ENCODE data around the gene IMMP2L.

IMMP2L gene

DNA sequence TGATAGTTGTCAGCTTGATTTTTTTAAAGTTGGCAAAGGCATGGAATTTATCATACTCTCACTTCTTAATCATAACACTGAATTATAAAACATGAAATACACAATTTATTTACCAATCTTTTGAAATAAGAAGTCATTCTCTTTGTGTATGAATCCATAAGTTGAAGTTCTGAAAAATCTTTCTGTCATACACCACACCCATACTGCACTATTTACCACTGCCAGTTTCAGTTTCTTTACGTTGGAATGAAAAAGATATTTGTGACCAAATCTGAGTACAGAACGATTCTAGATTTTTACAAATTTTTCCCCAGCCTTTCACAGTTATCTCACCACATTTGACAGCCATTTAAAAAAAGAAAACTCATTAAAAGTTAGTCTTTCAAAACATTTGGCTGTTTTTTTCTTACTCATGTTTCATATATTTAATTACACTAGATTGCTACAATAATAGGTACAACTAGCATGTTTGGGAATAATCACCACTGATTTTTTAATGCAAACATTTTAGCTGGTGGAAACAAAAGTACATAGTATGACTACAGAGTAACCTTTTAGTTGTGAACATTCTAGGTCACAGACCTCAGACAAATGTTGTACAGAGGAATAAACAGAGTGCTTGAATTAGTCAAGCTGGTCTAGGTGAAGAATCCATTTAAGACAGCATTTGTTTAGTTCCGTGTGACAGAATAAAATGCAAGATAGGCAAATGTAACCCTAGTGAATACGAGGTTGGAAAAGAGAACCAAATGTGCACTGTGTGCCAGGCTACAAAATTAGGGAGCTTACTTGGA, 656.3 kb downstream of the IMMP2L start:
- TF ChIP-seq, protein P1, sequence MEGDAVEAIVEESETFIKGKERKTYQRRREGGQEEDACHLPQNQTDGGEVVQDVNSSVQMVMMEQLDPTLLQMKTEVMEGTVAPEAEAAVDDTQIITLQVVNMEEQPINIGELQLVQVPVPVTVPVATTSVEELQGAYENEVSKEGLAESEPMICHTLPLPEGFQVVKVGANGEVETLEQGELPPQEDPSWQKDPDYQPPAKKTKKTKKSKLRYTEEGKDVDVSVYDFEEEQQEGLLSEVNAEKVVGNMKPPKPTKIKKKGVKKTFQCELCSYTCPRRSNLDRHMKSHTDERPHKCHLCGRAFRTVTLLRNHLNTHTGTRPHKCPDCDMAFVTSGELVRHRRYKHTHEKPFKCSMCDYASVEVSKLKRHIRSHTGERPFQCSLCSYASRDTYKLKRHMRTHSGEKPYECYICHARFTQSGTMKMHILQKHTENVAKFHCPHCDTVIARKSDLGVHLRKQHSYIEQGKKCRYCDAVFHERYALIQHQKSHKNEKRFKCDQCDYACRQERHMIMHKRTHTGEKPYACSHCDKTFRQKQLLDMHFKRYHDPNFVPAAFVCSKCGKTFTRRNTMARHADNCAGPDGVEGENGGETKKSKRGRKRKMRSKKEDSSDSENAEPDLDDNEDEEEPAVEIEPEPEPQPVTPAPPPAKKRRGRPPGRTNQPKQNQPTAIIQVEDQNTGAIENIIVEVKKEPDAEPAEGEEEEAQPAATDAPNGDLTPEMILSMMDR (IDR thresholded peaks at IDR 0.05): no peak
- Mint-ChIP-seq H3K27ac (no peak overlapping the region), H3K4me3 (no peak overlapping the region), H3K27me3 (ENCODE audit: low read depth, poor library complexity) (no peaks in the 10 kb centered on the region), H3K4me1 (no peaks in the 10 kb centered on the region), H3K36me3 (ENCODE audit: low read depth) (no peaks in the 10 kb centered on the region), H3K9me3 (no peaks in the 10 kb centered on the region)
- DNase-seq: no peak

DNA sequence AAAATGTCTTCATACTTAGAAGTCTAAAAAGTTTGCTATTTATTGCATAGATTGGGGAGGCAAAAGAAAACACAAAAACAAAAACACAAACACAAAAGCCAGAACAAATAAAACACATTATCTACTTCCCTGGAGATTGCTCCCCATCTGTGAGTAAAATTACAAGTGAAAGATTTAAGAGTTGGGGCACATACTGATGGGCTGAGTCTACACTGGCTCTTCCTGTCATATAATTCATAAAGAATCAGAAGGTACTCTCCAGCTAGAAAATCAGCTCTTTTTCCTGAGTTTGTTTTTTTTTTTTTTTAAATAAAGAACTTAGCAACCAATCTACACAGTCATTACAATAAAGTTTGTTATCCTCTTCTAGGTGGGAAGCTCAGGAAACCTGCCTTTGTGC, 663.8 kb downstream of the IMMP2L start:
- H3K4me1 Mint-ChIP-seq: no peaks in the 10 kb centered on the region
- no peak overlapping the region for H3K27ac Mint-ChIP-seq
- peaks cover 3% of the 10 kb centered on the region for H3K36me3 Mint-ChIP-seq (ENCODE audit: low read depth)
- peaks cover 15% of the 10 kb centered on the region for H3K9me3 Mint-ChIP-seq
- no peak for DNase-seq
- TF ChIP-seq, protein P1 (IDR thresholded peaks at IDR 0.05): no peak
- no peaks in the 10 kb centered on the region for H3K27me3 Mint-ChIP-seq (ENCODE audit: low read depth, poor library complexity)
- H3K4me3 Mint-ChIP-seq: no peak overlapping the region

DNA sequence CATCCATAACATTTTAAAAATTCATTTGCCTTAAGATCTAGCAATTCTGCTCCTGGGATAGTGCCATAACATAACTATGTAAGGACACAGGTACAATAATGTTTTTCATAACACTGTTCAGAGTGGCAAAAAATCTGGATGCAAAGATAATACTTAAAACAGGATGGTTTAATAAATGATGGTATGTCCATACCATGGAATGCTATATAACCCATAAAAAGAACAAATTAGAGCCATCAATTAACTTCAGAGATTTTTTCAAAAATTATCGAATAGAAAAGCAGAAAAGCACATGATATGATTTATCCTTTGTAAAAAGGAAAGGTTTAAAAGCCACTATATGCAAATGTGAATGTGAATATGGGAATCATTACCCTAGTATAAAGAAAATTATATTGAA, 664.8 kb downstream of the IMMP2L start:
- Mint-ChIP-seq H3K9me3 (peaks cover 15% of the 10 kb centered on the region), H3K4me3 (no peak overlapping the region), H3K27ac (no peak overlapping the region), H3K4me1 (no peaks in the 10 kb centered on the region), H3K27me3 (ENCODE audit: low read depth, poor library complexity) (no peaks in the 10 kb centered on the region), H3K36me3 (ENCODE audit: low read depth) (peaks cover 3% of the 10 kb centered on the region)
- DNase-seq: no peak
- TF ChIP-seq, protein P1 (IDR thresholded peaks at IDR 0.05): no peak

DNA sequence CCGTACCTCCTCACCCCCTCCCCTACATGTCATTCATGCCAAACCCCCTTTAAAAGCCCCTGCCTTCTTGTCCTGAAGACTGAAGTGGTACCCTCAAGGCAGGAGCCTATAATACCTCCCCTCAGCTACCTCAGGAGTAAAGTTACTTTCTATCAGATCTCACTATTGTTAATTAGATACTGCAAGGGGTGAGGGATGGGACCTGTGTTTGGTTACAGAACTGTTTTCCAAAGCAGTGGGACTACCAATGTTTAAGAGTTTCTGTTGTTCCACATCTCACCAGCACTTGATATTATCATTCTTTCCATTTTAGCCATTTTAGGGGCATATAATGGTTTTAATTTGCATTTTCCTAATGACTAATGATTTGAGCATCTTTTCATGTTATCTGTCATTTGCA, 668.2 kb downstream of the IMMP2L start:
- no peak for DNase-seq
- H3K9me3 Mint-ChIP-seq: peaks cover 15% of the 10 kb centered on the region

DNA sequence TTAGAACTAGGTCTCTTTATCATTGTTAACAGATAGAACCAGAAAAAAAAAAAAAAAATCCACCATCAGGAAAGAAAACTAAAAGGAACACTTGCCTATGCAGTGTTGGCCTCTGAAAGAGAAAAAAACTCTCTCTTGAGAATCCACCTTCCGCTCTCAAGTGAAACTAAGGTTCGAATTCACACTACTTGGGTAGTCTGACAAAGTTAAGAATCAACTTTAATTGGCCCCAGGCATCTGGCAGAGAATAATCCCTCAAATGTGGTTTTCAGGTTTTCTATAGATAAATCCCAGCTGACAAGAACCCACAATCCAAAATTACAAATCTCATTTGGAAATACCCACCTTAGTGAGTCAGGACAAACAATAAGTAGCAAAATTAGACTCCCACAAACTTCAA, 671.1 kb downstream of the IMMP2L start:
- no peaks in the 10 kb centered on the region for H3K4me1 Mint-ChIP-seq
- H3K27ac Mint-ChIP-seq: no peak overlapping the region
- TF ChIP-seq, protein P1 (IDR thresholded peaks at IDR 0.05): no peak
- DNase-seq: no peak
- no peaks in the 10 kb centered on the region for H3K27me3 Mint-ChIP-seq (ENCODE audit: low read depth, poor library complexity)
- no peak overlapping the region for H3K4me3 Mint-ChIP-seq
- peaks cover 5% of the 10 kb centered on the region for H3K9me3 Mint-ChIP-seq
- no peaks in the 10 kb centered on the region for H3K36me3 Mint-ChIP-seq (ENCODE audit: low read depth)

More for the DNA sequence above, 668.2 kb downstream of the IMMP2L start:
- peaks cover 3% of the 10 kb centered on the region for H3K36me3 Mint-ChIP-seq (ENCODE audit: low read depth)
- no peaks in the 10 kb centered on the region for H3K27me3 Mint-ChIP-seq (ENCODE audit: low read depth, poor library complexity)
- TF ChIP-seq, protein P1 (IDR thresholded peaks at IDR 0.05): no peak
- no peaks in the 10 kb centered on the region for H3K4me1 Mint-ChIP-seq
- no peak overlapping the region for H3K27ac Mint-ChIP-seq
- no peak overlapping the region for H3K4me3 Mint-ChIP-seq

DNA sequence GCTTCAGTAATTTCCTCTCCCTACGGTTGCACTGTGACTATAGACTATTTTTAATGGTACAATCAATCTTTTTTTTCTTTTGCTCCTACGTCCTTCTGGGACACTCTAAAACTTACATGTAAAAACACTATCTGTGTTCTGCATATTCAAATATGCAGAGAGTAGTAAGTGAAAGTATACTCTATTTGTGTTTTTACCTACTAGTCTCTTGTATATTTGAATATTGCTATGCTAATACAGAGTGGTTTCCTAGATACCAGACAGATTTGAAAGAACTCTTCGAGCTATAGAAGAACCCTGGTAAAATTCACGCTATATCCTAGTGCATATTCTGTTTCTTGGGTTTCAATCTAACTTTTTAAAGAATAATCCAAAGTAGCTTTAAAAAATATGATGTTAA, 672.2 kb downstream of the IMMP2L start:
- no peak for DNase-seq
- Mint-ChIP-seq H3K4me1 (no peaks in the 10 kb centered on the region), H3K27me3 (ENCODE audit: low read depth, poor library complexity) (no peaks in the 10 kb centered on the region), H3K4me3 (no peak overlapping the region), H3K36me3 (ENCODE audit: low read depth) (no peaks in the 10 kb centered on the region), H3K27ac (no peak overlapping the region), H3K9me3 (peaks cover 4% of the 10 kb centered on the region)
- TF ChIP-seq, protein P1 (IDR thresholded peaks at IDR 0.05): no peak

Data from nephron progenitor cell (in vitro differentiated cells).